Measurements from ENCODE around the gene HNRNPH1.
A peak's percentile ranks its signal among the peaks of the same experiment; 100 is the strongest.
"Not testable (repeated sequence)": the region's sequence is repeated elsewhere in the genome, so short reads cannot be mapped to it uniquely, and the experiment has no call there.

Gene HNRNPH1

DNA sequence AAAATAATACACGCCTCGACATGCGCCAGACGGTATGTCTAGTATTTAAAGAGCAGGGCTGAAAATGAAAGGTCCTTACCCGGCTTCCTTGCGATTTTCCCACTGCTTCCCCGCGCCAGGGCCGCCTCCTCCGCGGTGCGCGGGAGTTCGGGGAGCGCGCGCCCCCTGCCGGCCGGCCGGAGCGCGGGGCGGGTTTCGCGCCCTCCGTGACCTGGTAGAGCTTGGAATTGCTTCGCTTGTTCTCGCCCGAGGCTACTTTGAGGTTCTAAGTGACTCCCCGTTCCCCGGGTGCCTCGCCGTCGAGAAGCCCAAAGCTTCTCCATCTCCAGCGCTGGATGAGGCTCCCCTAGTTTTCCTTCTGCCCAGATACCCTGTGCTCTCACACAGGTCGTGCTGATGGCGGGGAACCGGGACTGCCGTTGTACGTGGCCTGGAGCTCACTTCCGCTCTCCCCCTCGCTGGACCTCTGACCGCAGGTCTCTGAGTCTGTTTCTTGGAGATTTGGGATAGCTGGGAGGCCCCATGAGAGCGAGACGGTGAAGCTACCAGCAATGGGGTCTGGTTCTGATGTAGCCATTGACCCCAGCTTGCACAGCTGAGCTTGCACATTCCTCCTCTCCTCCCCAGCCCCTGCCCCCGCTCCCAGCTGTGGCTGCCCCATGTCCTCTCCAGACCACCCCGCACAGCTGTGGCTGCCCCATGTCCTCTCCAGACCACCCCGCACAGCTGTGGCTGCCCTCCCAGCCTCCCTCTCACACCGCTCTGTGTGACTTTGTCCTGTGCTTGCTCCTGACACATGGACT is 11.1 kb upstream of the HNRNPH1 start:
- not testable (repeated sequence) for H3K27ac ChIP-seq

DNA sequence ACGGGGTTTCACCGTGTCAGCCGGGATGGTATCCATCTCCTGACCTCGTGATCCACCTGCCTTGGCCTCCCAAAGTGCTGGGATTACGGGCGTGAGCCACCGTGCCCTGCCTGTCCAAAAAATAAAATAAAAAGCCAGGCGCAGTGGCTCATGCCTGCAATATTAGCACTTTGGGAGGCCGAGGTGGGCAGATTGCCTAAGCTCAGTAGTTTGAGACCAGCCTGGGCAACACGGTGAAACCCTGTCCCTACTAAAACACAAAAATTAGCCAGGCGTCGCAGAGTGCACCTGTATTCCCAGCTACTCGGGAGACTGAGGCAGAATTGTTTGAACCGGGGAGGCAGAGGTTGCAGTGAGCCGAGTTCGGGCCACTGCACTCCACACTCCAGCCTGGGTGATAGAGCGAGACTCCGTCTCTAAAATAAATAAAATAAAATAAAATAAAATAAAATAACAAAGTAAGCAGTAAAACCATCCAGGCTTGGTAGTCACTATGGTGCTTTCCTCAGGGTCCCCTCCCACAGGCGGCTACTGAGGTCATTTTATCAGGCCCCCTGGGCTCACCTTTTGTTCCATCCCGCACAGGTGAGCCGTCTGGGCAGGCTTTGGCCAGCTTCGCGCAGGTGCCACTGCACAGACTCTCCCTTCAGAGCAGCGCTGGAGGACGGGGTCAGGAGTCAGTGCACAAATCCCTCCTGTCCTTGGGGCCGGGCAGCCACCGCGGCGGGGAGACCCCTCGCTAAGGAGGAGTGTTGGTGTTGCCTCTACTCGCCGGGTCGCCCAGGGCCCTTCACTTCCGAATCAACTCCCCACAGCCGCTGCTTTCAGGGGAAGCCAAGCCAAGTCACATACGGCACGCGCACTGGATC is 10.3 kb upstream of the HNRNPH1 start:
- H3K27ac ChIP-seq = peak overlapping the region; percentile 67

DNA sequence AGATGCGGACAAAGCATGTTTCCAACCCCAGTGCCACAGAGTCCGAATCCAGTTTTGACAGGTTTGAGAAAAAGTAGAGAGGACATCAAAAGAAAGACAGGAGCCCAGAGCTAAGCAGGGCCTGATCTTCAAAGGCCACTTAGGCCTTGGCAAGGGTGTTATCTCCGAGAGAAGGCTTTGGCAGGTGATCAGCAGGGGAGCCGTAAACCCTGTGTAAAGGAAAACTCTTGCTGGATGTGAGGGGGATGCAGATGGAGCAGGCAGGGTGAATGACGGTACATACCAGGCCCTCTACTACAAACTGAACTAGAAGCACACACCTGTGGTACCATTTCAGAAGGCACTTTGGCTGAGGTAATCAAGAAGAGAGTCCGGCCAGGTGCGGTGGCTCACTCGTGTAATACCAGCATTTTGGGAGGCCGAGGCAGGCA is 1.4 kb upstream of the HNRNPH1 start:
- peak overlapping the region; percentile 97 for H3K27ac ChIP-seq
- TF ChIP-seq ZFX (IDR thresholded peaks at IDR 0.05; ENCODE audit: borderline replicate concordance) = no peak
- TF ChIP-seq, protein P1, sequence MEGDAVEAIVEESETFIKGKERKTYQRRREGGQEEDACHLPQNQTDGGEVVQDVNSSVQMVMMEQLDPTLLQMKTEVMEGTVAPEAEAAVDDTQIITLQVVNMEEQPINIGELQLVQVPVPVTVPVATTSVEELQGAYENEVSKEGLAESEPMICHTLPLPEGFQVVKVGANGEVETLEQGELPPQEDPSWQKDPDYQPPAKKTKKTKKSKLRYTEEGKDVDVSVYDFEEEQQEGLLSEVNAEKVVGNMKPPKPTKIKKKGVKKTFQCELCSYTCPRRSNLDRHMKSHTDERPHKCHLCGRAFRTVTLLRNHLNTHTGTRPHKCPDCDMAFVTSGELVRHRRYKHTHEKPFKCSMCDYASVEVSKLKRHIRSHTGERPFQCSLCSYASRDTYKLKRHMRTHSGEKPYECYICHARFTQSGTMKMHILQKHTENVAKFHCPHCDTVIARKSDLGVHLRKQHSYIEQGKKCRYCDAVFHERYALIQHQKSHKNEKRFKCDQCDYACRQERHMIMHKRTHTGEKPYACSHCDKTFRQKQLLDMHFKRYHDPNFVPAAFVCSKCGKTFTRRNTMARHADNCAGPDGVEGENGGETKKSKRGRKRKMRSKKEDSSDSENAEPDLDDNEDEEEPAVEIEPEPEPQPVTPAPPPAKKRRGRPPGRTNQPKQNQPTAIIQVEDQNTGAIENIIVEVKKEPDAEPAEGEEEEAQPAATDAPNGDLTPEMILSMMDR (IDR thresholded peaks at IDR 0.05) = no peak

DNA sequence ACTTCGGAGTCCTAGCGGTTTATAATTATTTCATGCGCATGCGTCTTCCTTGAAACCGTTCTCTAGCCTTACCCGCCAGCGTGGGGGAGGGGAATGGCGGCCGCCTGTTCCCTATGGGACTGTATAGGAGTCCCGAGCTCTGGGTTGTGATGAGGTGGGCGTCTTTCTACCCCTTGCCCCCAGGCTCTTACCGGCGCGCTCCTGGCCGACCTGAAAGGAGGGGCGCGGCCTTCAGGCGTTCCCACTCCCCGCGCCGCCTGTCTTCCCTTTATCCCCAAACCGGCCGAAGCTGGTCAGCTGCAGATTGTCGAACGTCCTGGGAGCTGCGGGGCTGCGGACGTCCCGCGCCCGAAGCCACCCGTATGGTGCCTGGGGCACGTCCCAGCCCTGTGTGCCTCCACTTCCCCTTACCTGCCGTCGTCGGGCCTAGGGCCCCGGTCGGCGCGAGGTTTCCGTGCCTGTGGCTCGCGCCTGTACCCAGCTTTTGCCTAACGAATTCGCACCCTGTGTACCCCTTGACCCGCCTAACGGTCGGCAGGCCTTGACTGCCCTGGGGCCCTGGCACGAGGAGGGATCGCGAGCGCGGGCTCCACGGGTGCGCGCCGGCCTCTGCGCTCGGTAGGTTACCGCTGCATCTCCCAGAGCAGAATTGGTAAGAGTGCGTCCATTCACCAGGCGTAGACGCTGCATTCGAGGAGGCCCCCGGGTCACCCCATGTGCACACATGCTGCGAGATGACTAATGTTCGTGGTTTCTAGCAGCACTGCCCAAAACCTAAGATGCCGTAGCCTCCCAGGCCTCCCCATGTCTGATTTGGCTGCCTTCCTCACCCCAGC is 653 bp upstream of the HNRNPH1 start:
- TF ChIP-seq, protein P1 (IDR thresholded peaks at IDR 0.05) = no peak
- TF ChIP-seq ZFX (IDR thresholded peaks at IDR 0.05; ENCODE audit: borderline replicate concordance) = no peak
- H3K27ac ChIP-seq = peak overlapping the region; percentile 97

DNA sequence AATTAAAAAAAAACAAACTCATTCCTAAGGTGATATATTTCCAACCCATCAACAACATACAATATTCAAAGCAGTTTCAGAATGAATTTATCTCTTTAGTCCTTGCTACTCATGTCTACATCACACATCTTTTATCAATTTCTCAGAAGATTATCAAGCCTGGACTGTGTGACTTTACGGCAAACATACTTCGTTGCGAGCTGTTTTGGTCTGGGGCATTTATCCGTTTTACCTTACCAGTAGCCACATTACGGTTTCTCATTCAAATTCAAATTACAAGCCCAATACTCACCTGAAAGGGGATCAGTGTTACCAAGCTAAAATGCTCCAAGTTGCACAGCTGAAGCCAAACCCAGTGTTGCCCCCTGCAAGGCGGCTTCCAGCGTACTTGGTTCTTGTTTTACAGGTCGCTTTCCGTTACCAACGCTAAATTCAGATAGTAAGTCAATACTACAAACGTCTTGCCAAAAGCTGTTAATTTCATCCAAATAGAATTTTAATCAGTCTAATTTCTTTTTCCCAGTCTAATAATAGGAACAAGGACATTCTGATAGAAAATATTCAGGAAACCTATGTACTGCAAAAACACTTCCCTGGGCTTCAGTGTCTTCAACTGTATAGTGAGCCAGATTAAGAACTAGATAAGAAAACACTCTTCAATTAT is 1.8 kb downstream of the HNRNPH1 start:
- TF ChIP-seq ZFX (IDR thresholded peaks at IDR 0.05; ENCODE audit: borderline replicate concordance) = no peak
- TF ChIP-seq, protein P1 (IDR thresholded peaks at IDR 0.05) = no peak
- peak overlapping the region; percentile 97 for H3K27ac ChIP-seq

DNA sequence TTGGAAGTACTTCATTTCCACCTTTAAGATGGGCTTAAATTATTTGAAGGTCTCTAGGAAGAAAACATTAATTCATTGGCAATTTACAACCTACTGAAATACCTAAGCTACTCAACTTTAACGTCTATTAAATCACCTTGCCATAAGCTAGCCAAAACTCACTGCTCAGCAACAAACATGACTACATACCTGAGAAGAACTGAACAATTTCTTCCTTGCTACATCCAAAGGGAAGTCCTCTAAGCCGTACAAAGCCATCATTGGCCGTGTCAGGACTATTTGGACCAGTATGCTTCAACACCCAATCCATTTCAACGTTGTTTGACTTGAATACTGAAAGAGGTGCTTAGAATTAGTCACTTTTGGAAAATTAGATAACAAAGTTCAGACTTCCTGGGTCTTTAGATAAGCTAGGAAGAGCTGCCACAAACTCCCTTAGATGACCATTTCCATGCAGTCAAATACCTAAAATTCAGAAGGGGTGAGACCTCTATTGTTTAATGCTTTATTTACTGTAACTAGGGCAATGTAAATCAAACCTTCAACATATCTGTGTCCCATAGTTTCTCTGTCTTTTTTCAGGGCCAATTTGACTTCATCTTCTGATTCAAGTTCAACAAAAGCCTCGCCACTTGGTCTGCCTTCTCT is 2.6 kb downstream of the HNRNPH1 start:
- peak overlapping the region; percentile 97; the same call in 1 of the 2 replicates for H3K27ac ChIP-seq
- TF ChIP-seq, protein P1 (IDR thresholded peaks at IDR 0.05) = no peak
- no peak for TF ChIP-seq ZFX (IDR thresholded peaks at IDR 0.05; ENCODE audit: borderline replicate concordance)

DNA sequence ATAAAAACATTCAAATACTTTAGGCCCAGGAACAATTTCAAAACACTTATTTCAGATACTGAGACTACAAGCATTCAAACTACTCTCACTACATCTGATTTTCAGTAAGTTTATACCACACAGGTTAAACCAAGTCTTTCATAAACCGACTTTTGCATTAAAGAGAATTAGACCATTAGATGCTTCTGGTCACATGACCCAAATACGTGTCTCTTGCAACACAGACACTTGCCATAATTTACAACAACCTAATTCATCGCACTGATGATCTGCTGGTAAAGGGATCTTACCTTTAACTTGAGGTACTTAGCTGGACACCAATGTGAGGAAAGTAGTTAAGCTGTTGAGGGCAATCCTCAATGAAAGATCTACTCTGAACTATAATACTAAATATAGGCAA is 3.2 kb downstream of the HNRNPH1 start:
- peak overlapping the region; percentile 97; the same call in 1 of the 2 replicates for H3K27ac ChIP-seq
- TF ChIP-seq ZFX (IDR thresholded peaks at IDR 0.05; ENCODE audit: borderline replicate concordance) = no peak
- TF ChIP-seq, protein P1 (IDR thresholded peaks at IDR 0.05) = no peak

Measured in 22Rv1 (cell line).